GM21423 (cell line): ENCODE measurements around the gene ZNF460.
A peak's percentile ranks its signal among the peaks of the same experiment; 100 is the strongest.
"Not testable (repeated sequence)": the region's sequence is repeated elsewhere in the genome, so short reads cannot be mapped to it uniquely, and the experiment has no call there.

Experiments
- ATAC-seq: cut with Tn5 transposase; IDR thresholded peaks from one replicate; pipeline ENCODE4 v1.9.1; 2021; ENCODE audit warnings: mild to moderate bottlenecking, moderate library complexity; ENCODE audit not compliant: unreplicated experiment

The ZNF460 gene

GRCh38 chr19:57280165-57280961, at the start of gene ZNF460:
TSS of gene ZNF460 (plus strand) at chr19:57280485. CDS start at chr19:57280807, 322 bp downstream.
- peak; percentile 75 for ATAC-seq

- no peak for ATAC-seq
These were observed 48.6 kb upstream of the ZNF460 start for GRCh38 chr19:57231686-57232085.

GRCh38 chr19:57233207-57233606, 47.1 kb upstream of the ZNF460 start:
- no peak for ATAC-seq

- ATAC-seq = no peak
These were observed 40.3 kb upstream of the ZNF460 start for GRCh38 chr19:57239982-57240310.

GRCh38 chr19:57240311-57241090, 39.8 kb upstream of the ZNF460 start, which contains the start of gene ZNF805:
TSS of gene ZNF805 (plus strand) at chr19:57240632. CDS start at chr19:57240892, 260 bp downstream.
- ATAC-seq = peak; percentile 94

- no peak for ATAC-seq
These were observed 39.1 kb upstream of the ZNF460 start for GRCh38 chr19:57241176-57241575.

GRCh38 chr19:57242821-57243220, 37.5 kb upstream of the ZNF460 start:
- ATAC-seq = no peak

GRCh38 chr19:57244513-57244912, 35.8 kb upstream of the ZNF460 start:
- no peak for ATAC-seq

- no peak for ATAC-seq
These were observed 35.2 kb upstream of the ZNF460 start for GRCh38 chr19:57245066-57245465.

GRCh38 chr19:57245959-57246358, 34.3 kb upstream of the ZNF460 start:
- no peak for ATAC-seq

- no peak for ATAC-seq
These were observed 31.6 kb upstream of the ZNF460 start for GRCh38 chr19:57248646-57249045.

- ATAC-seq = no peak
These were observed 31.0 kb upstream of the ZNF460 start for GRCh38 chr19:57249329-57249728.

- ATAC-seq = not testable (repeated sequence)
These were observed 26.5 kb upstream of the ZNF460 start for GRCh38 chr19:57253767-57254166.

GRCh38 chr19:57262044-57262443, 18.2 kb upstream of the ZNF460 start:
- ATAC-seq = no peak

GRCh38 chr19:57263244-57263741, 17.0 kb upstream of the ZNF460 start:
- no peak for ATAC-seq

GRCh38 chr19:57267291-57267690, 13.0 kb upstream of the ZNF460 start:
- ATAC-seq = no peak

- ATAC-seq = no peak
These were observed 10.6 kb upstream of the ZNF460 start for GRCh38 chr19:57269515-57270250.

GRCh38 chr19:57271280-57271679, 9.0 kb upstream of the ZNF460 start:
- ATAC-seq = no peak

GRCh38 chr19:57273014-57273413, 7.3 kb upstream of the ZNF460 start:
- ATAC-seq = no peak

GRCh38 chr19:57276430-57276829, 3.9 kb upstream of the ZNF460 start:
- no peak for ATAC-seq

- not testable (repeated sequence) for ATAC-seq
These were observed 1.8 kb upstream of the ZNF460 start for GRCh38 chr19:57278481-57278880.
